DOHH2 (cell line): ENCODE results near the gene RNF180.

Source experiments
- H3F3A ChIP-seq: fragments of 200-600 bp; sonication (generic), shearing (Covaris generic); 2 replicates; pipeline ENCODE4 v1.6.0; 2016; ENCODE audit warnings: antibody characterized with exemption, mild to moderate bottlenecking; ENCODE audit not compliant: control insufficient read depth, insufficient read depth
- H3K27ac ChIP-seq: fragments of 200-600 bp; sonication (generic); 2 replicates; pipeline ENCODE4 v1.5.1; 2014; ENCODE audit warnings: low read depth, mild to moderate bottlenecking, low read length, moderate library complexity
- H3K27me3 ChIP-seq: fragments of 200-600 bp; sonication (generic); 2 replicates; pipeline ENCODE4 v1.6.1; 2014; ENCODE audit warnings: mild to moderate bottlenecking, low read length, mixed read lengths; ENCODE audit not compliant: control insufficient read depth
- H3K36me3 ChIP-seq: fragments of 200-600 bp; sonication (generic); 2 replicates; pipeline ENCODE4 v1.6.1; 2014; ENCODE audit warnings: mild to moderate bottlenecking, low read length, moderate library complexity, mixed read lengths; ENCODE audit not compliant: control insufficient read depth
- H3K4me1 ChIP-seq: fragments of 200-600 bp; sonication (generic); 2 replicates; pipeline ENCODE4 v1.6.1; 2014; ENCODE audit warnings: mild to moderate bottlenecking, low read length, mixed read lengths; ENCODE audit not compliant: control insufficient read depth
- H3K4me2 ChIP-seq: fragments of 200-600 bp; sonication (generic); 2 replicates; pipeline ENCODE4 v1.6.0; 2014; ENCODE audit warnings: mild to moderate bottlenecking, low read length, moderate library complexity
- H3K4me3 ChIP-seq: fragments of 200-600 bp; sonication (generic); 2 replicates; pipeline ENCODE4 v1.5.1; 2014; ENCODE audit warnings: mild to moderate bottlenecking, low read length, mixed read lengths
- H3K79me2 ChIP-seq: fragments of 200-600 bp; sonication (generic); 2 replicates; pipeline ENCODE4 v1.6.1; 2014; ENCODE audit warnings: mild to moderate bottlenecking, low read length, mixed read lengths; ENCODE audit not compliant: control insufficient read depth
- H3K9me2 ChIP-seq: fragments of 200-600 bp; sonication (generic); replicated peaks from 2 replicates; pipeline ENCODE4 v1.6.1; 2014; ENCODE audit warnings: mild to moderate bottlenecking, low read length, mixed read lengths; ENCODE audit not compliant: control insufficient read depth
- H3K9me3 ChIP-seq: fragments of 200-600 bp; sonication (generic); 2 replicates; pipeline ENCODE4 v1.6.1; 2014; ENCODE audit warnings: antibody characterized with exemption, low read length, mixed read lengths; ENCODE audit not compliant: control insufficient read depth, insufficient read depth
- H4K20me1 ChIP-seq: fragments of 200-600 bp; sonication (generic); 2 replicates; pipeline ENCODE4 v1.6.0; 2014; ENCODE audit warnings: low read depth, mild to moderate bottlenecking, antibody characterized with exemption, low read length, moderate library complexity; ENCODE audit not compliant: control insufficient read depth, insufficient read depth
- CTCF ChIP-seq: fragments of 200-600 bp; sonication (generic); IDR thresholded peaks from one replicate; pipeline ENCODE4 v1.5.1; 2014; ENCODE audit warnings: antibody characterized with exemption, mild to moderate bottlenecking, low read depth, low read length; ENCODE audit not compliant: poor library complexity, severe bottlenecking
- EZH2phosphoT487 ChIP-seq: fragments of 200-600 bp; sonication (generic); IDR thresholded peaks from 2 replicates; pipeline ENCODE4 v1.6.1; 2017; ENCODE audit warnings: borderline replicate concordance, mild to moderate bottlenecking, antibody characterized with exemption, low read length, moderate library complexity, mixed read lengths

The RNF180 gene

GRCh38 chr5:64323591-64323990, 157.9 kb downstream of the RNF180 start:
- Histone ChIP-seq H3K9me2 (no peaks in the 10 kb centered on the region), H3K4me1 (no peaks in the 10 kb centered on the region), H3K9me3 (no peaks in the 10 kb centered on the region), H3K4me2 (no peak overlapping the region), H3K27ac (no peak overlapping the region), H3K4me3 (no peak overlapping the region), H4K20me1 (no peaks in the 10 kb centered on the region), H3F3A (no peaks in the 10 kb centered on the region), H3K79me2 (no peaks in the 10 kb centered on the region), H3K27me3 (no peaks in the 10 kb centered on the region), H3K36me3 (no peaks in the 10 kb centered on the region)
- no peak for TF ChIP-seq CTCF
- TF ChIP-seq EZH2phosphoT487 = no peak

- H3K4me3 ChIP-seq = no peak overlapping the region
- TF ChIP-seq EZH2phosphoT487 = no peak
- TF ChIP-seq CTCF = no peak
- no peaks in the 10 kb centered on the region for H3K9me2 ChIP-seq
- no peaks in the 10 kb centered on the region for H3K27me3 ChIP-seq
- no peak overlapping the region for H3K27ac ChIP-seq
- no peaks in the 10 kb centered on the region for H4K20me1 ChIP-seq
- H3F3A ChIP-seq = no peaks in the 10 kb centered on the region
- H3K4me2 ChIP-seq = no peak overlapping the region
- peaks cover 4% of the 10 kb centered on the region; the same call in 1 of the 2 replicates for H3K9me3 ChIP-seq
- no peaks in the 10 kb centered on the region for H3K79me2 ChIP-seq
- no peaks in the 10 kb centered on the region for H3K4me1 ChIP-seq
- H3K36me3 ChIP-seq = no peaks in the 10 kb centered on the region
Observed at GRCh38 chr5:64330728-64331231, 165.1 kb downstream of the RNF180 start.

DNA sequence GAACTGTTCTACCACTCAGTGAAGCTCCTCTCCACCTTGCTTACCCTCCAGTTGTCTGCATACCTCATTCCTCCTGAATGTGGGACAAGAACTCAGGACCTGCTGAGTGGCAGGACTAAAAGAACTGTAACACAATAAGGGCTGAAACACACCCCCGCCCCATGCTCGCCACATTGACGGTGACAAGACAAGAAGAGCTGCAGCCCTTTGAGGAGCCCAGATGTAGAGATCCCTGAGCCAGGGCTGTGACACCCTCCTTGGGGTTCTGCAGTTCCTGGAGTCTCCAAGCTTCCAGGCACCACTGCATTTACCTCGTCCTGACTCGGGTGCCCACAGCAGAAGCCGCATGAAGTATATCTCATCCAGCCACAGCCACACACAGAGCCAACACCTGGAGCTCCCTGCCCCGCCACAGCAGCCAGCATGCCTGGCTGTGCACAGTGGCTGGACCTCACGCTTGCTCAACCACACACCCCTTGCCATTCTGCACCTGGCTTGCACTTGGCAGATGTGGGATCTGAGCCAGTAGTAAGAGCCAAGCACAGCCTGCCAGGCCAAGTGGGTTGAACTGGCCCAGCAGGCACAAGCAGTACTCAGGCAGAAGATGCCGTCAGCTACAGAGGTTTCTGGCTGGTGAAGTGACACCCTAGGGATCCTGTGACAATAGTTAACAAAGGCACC, 166.1 kb downstream of the RNF180 start:
- Histone ChIP-seq H3K79me2 (no peaks in the 10 kb centered on the region), H3K27ac (no peak overlapping the region), H4K20me1 (no peaks in the 10 kb centered on the region), H3K27me3 (no peaks in the 10 kb centered on the region), H3K4me2 (no peak overlapping the region), H3K9me2 (no peaks in the 10 kb centered on the region), H3F3A (no peaks in the 10 kb centered on the region), H3K4me1 (no peaks in the 10 kb centered on the region), H3K36me3 (no peaks in the 10 kb centered on the region), H3K4me3 (no peak overlapping the region), H3K9me3 (peaks cover 4% of the 10 kb centered on the region; the same call in 1 of the 2 replicates)
- no peak for TF ChIP-seq CTCF
- no peak for TF ChIP-seq EZH2phosphoT487
